HG03025 (cell line): ENCODE data around the gene GALK2.
"Not testable (repeated sequence)": the region's sequence is repeated elsewhere in the genome, so short reads cannot be mapped to it uniquely, and the experiment has no call there.

ENCODE experiments used
- ATAC-seq: cut with Tn5 transposase; IDR thresholded peaks from one replicate; pipeline ENCODE4 v1.9.1; 2021; ENCODE audit warnings: mild to moderate bottlenecking, moderate library complexity; ENCODE audit not compliant: unreplicated experiment, low FRiP score

The GALK2 gene

GRCh38 chr15:49323207-49323606, 153.2 kb downstream of the GALK2 start:
- no peak for ATAC-seq

DNA sequence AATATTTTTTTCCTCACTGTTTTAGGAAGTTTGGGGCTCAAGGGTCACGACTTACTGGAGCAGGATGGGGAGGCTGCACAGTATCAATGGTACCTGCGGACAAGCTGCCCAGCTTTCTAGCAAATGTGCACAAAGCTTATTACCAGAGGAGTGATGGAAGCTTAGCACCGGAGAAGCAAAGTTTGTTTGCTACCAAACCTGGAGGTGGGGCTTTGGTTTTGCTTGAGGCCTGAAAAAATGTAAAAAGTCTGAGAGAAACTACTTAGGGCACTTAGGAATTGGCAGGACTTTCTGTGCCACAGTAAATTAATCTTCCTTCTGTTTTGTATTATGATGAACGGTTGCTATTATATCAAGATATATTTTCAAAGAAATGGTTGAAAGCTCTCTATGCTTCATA, 157.9 kb downstream of the GALK2 start:
- ATAC-seq, result no peak

GRCh38 chr15:49328941-49329340, 158.9 kb downstream of the GALK2 start:
- ATAC-seq, result no peak

- no peak for ATAC-seq
Observed at GRCh38 chr15:49330166-49330565, 160.1 kb downstream of the GALK2 start.

GRCh38 chr15:49331442-49331841, 161.4 kb downstream of the GALK2 start:
- no peak for ATAC-seq

- no peak for ATAC-seq
Observed at GRCh38 chr15:49331951-49332350, 161.9 kb downstream of the GALK2 start.

DNA sequence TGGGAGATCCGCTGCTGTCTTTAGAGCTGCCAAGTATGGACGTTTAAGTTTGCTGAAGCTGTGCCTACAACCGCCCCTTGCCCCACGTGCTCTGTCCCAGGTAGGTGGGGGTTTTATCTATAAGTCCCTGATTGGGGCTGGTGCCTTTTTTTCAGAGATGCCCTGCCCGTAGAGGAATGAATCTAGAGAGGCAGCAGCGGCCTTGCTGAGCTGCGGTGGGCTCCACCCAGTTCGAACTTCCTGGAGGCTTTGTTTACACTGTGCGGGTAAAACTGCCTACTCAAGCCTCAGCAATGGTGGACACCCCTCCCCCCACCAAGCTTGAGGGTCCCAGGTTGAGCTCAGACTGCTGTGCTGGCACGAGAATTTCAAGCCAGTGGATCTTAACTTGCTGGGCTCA, 169.6 kb downstream of the GALK2 start:
- ATAC-seq, result no peak

DNA sequence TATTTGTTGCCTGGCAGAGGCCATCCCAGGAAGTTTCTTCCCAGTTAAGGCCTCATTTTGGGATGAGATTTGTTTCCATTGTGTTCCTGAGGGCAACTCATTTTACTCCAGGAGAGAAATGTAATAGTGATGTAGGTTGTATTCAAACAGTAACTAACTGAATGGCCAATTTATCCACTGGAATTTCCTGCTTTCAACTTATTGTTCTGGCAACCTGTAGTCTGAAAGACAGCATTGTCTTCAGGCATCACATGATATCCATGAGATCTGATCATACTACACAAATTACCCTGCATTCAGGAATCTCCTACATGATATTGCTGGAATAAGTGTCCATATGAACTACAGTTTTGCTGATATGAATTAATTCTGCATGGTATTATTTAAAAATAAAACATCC, 173.5 kb downstream of the GALK2 start:
- ATAC-seq, result no peak

DNA sequence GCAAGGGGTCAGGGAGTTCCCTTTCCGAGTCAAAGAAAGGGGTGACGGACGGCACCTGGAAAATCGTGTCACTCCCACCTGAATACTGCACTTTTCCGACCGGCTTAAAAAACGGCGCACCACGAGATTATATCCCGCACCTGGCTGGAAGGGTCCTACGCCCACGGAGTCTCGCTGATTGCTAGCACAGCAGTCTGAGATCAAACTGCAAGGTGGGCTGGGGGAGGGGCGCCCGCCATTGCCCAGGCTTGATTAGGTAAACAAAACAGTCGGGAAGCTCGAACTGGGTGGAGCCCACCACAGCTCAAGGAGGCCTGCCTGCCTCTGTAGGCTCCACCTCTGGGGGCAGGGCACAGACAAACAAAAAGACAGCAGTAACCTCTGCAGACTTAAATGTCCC, 184.4 kb downstream of the GALK2 start:
- not testable (repeated sequence) for ATAC-seq

GRCh38 chr15:49361370-49361769, 191.3 kb downstream of the GALK2 start:
- ATAC-seq, result no peak

GRCh38 chr15:49366496-49366895, 196.4 kb downstream of the GALK2 start:
- ATAC-seq, result no peak

- no peak for ATAC-seq
Observed at GRCh38 chr15:49370782-49371181, 200.7 kb downstream of the GALK2 start.

DNA sequence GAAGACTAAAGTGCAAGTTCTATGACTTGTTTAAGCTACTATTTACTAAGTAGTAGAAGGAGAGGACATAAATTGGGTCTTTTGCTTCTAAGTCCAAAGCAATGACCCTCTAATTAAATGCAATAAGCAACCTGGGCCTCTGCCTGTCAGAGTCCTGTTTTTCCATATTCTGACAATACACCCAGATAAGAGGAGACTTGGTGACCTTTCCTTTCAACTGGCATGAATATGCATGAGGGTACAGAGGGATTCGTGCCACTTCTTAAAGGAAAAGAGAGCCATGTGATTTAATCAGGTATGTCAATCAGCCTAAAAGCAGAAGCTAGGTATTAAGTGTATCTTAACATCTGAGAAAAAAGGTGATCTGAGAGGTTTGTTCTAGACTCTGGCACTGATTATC, 202.3 kb downstream of the GALK2 start:
- no peak for ATAC-seq

DNA sequence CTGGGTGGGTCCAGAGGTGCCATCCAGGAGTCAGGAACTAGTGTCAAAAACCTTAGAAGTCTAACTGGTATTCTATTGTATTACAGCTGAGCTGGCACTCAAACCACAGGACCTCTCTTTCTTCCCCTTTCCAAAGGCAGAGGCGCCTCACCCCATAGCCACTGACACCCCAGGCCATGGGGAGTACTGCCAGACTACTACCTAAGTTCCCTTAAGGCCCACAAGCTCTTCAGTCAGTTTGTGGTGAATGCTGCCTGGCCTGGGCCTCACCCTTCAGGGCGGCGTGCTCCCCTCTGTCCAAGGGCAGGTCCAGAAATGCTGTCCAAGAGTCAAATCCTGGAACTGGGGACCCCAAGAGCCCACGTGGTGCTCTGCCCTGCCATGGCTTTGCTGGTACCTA, 209.9 kb downstream of the GALK2 start:
- no peak for ATAC-seq

GRCh38 chr15:49380912-49381311, 210.9 kb downstream of the GALK2 start:
- ATAC-seq, result no peak
